Gastrocnemius medialis (tissue), 4 donors: ENCODE data around the gene SLC25A17. TPM values are rescaled to one million over a fixed set of nuclear protein-coding genes. Genes with fewer than 3 reads are reported as not detected.
"Not testable (repeated sequence)": the region's sequence is repeated elsewhere in the genome, so short reads cannot be mapped to it uniquely, and the experiment has no call there.

Source experiments
- ATAC-seq, 2 donors: fragments of 150-250 bp; one replicate each; pipeline ENCODE4 v1.9.1; 2016
- DNase-seq, 2 donors: peaks; one replicate each; pipeline ENCODE4 v3.0.0-alpha.2; 2019
- H3K27ac ChIP-seq, 4 donors: fragments of 200-600 bp; sonication (generic); 1 replicate in 1 of 4; 2 replicates in 3 of 4; pipeline ENCODE4 v1.5.1; 2016 to 2018; ENCODE audit warnings: mild to moderate bottlenecking in 2 of 4, moderate library complexity in 1 of 4
- H3K27me3 ChIP-seq, 3 donors: fragments of 200-600 bp; sonication (generic) in 2 of 3; 1 replicate in 1 of 3; 2 replicates in 2 of 3; pipeline versions ENCODE4 v1.5.1 to v1.6.0; 2016 to 2019; ENCODE audit warnings: mild to moderate bottlenecking in 1 of 3, moderate library complexity in 1 of 3
- H3K36me3 ChIP-seq, 2 donors: fragments of 200-600 bp; sonication (generic) in 1 of 2; one replicate each; pipeline ENCODE4 v1.5.1; 2017 to 2018
- H3K4me1 ChIP-seq, 2 donors: fragments of 200-600 bp; sonication (generic) in 1 of 2; one replicate each; pipeline ENCODE4 v1.5.1; 2016 to 2017; ENCODE audit warnings: mild to moderate bottlenecking in 2 of 2
- H3K4me3 ChIP-seq, 4 donors: fragments of 200-600 bp; sonication (generic) in 3 of 4; 1 replicate in 1 of 4; 2 replicates in 3 of 4; pipeline ENCODE4 v1.5.1; 2016 to 2019; ENCODE audit warnings: mild to moderate bottlenecking in 2 of 4
- H3K9me3 ChIP-seq, 3 donors: fragments of 200-600 bp; sonication (generic) in 2 of 3; 1 replicate in 1 of 3; 2 replicates in 2 of 3; pipeline ENCODE4 v1.5.1; 2016 to 2019
- POLR2A ChIP-seq, 2 donors: fragments of 450-650 bp; IDR thresholded peaks; one replicate each; pipeline ENCODE4 v1.6.1; 2017; ENCODE audit warnings: antibody characterized with exemption in 2 of 2, mild to moderate bottlenecking in 2 of 2, moderate library complexity in 2 of 2
- in situ Hi-C, 4 donors: fragments of 200-750 bp; cut with MboI; loops; one replicate each; pipeline versions ENCODE4 v1.15.0 to v1.8.0; 2017; ENCODE audit warnings: low sequenced_read_pairs in 4 of 4
- intact Hi-C: fragments of 100-400 bp; cut with DNase I; formaldehyde crosslinking; loops from one replicate; pipeline ENCODE4 v1.15.1; 2023; ENCODE audit warnings: low total_unique reads
- total RNA-seq, 4 donors: library from RNA; depleted of rRNA; stranded (reverse); fragments of >200 nt; gene quantifications; one replicate each; pipeline versions ENCODE4 v1.1.0 to v1.2.3, GENCODE V29; 2016
- TF ChIP-seq, protein P1 (sequence below), 5 experiments: fragments of 450-650 bp in 3 of 5; fragments of 200-600 bp in 2 of 5; sonication (generic) in 2 of 5; IDR thresholded peaks in 4 of 5; conservative IDR thresholded peaks in 1 of 5; 1 replicate in 4 of 5; 2 replicates in 1 of 5; pipeline ENCODE4 v1.5.1; 2016 to 2019; ENCODE audit warnings: antibody characterized with exemption in 5 of 5, mild to moderate bottlenecking in 3 of 5, moderate library complexity in 3 of 5

The SLC25A17 gene
- total RNA-seq, 4 donors from 2014 or later = 2.6 to 12.2 (median 3.8) TPM

DNA sequence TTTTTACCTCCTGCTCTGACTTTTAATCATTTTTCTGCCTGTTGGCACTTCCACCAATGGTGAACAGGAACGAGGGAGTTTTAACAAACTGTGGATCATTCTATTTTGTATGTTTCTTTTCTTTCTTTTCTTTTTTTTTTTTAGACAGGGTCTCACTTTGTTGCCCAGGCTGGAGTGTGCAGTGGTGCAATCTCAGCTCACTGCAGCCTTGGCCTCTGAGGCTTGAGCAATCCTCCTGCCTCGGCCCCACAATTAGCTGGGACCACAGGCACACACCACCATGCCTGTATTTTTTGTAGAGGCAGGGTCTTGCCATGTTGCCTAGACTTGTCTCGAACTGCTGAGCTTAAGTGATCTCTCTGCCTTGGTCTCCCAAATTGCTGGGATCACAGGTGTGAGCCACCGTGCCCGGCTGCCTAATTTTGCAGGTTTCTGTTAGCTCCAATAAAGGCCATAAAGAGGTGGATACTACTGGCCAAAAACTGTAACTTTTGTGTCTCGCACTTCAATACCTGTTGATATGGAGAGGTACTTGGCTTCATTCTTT, 59.8 kb downstream of the SLC25A17 start:
- no peak for DNase-seq
- H3K9me3 ChIP-seq = no peaks in the 10 kb centered on the region
- TF ChIP-seq, protein P1, sequence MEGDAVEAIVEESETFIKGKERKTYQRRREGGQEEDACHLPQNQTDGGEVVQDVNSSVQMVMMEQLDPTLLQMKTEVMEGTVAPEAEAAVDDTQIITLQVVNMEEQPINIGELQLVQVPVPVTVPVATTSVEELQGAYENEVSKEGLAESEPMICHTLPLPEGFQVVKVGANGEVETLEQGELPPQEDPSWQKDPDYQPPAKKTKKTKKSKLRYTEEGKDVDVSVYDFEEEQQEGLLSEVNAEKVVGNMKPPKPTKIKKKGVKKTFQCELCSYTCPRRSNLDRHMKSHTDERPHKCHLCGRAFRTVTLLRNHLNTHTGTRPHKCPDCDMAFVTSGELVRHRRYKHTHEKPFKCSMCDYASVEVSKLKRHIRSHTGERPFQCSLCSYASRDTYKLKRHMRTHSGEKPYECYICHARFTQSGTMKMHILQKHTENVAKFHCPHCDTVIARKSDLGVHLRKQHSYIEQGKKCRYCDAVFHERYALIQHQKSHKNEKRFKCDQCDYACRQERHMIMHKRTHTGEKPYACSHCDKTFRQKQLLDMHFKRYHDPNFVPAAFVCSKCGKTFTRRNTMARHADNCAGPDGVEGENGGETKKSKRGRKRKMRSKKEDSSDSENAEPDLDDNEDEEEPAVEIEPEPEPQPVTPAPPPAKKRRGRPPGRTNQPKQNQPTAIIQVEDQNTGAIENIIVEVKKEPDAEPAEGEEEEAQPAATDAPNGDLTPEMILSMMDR (IDR thresholded peaks at IDR 0.05 in 4 of 5, conservative IDR thresholded peaks at IDR 0.05 in 1 of 5) = no peak
- TF ChIP-seq POLR2A (IDR thresholded peaks at IDR 0.05) = no peak
- no peaks in the 10 kb centered on the region for H3K4me1 ChIP-seq
- no peaks in the 10 kb centered on the region for H3K36me3 ChIP-seq
- H3K27ac ChIP-seq = no peak overlapping the region
- H3K4me3 ChIP-seq = no peak overlapping the region
- in situ Hi-C loops (no loop called here), intact Hi-C loops (loop anchor here (10.0 kb wide), 1 partner anchor 75 kb away; no protein-coding TSS in a partner anchor)
- no peak for ATAC-seq
- no peaks in the 10 kb centered on the region for H3K27me3 ChIP-seq

DNA sequence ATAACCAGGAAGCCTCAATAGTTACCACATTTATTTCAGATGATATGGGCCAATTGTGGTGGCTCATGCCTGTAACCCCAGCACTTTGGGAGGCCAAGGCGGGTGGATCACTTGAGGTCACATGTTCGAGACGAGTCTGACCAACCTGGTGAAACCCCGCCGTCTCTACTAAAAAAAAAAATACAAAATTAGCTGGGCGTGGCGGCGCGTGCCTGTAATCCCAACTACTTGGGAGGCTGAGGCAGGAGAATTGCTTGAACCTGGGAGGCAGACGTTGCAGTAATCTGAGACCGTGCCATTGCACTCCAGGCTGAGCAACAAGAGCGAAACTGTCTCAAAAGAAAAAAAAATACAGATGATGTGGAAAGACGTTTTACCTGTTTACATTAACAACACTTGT, 60.3 kb downstream of the SLC25A17 start:
- in situ Hi-C loops, H3K36me3 ChIP-seq: not testable (repeated sequence)
- intact Hi-C loops = loop anchor here (10.0 kb wide), 1 partner anchor 74 kb away; no protein-coding TSS in a partner anchor

DNA sequence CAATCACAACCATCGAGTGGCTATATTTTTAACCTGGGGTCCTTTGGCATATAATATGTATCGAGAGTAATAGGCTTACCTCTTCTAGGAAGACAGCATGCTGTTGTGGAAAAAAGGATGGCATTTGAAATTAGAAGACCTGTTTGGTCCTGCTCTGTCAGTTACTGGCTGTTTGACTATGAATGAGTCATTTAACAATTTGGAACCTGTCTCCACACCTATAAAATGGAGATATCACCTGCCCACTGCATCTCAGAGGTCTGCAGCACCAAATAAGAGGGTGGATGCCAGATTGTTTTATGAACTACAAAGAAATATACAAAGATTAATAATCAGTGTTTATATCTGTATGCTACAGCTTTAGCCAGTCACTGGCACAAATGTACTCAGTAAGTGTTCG, 60.8 kb downstream of the SLC25A17 start:
- Histone ChIP-seq H3K4me3 (no peak overlapping the region), H3K27ac (no peak overlapping the region), H3K4me1 (no peaks in the 10 kb centered on the region), H3K36me3 (no peaks in the 10 kb centered on the region), H3K9me3 (no peaks in the 10 kb centered on the region), H3K27me3 (no peaks in the 10 kb centered on the region)
- in situ Hi-C loops = no loop called here
- no peak for TF ChIP-seq POLR2A (IDR thresholded peaks at IDR 0.05)
- TF ChIP-seq, protein P1 (IDR thresholded peaks at IDR 0.05 in 4 of 5, conservative IDR thresholded peaks at IDR 0.05 in 1 of 5) = no peak
- DNase-seq (no peak), ATAC-seq (no peak)
- intact Hi-C loops = loop anchor here (10.0 kb wide), 1 partner anchor 74 kb away; no protein-coding TSS in a partner anchor

More for the DNA sequence above, 60.3 kb downstream of the SLC25A17 start:
- H3K4me3 ChIP-seq, H3K9me3 ChIP-seq, H3K4me1 ChIP-seq, ATAC-seq, H3K27me3 ChIP-seq, DNase-seq, H3K27ac ChIP-seq: not testable (repeated sequence)

DNA sequence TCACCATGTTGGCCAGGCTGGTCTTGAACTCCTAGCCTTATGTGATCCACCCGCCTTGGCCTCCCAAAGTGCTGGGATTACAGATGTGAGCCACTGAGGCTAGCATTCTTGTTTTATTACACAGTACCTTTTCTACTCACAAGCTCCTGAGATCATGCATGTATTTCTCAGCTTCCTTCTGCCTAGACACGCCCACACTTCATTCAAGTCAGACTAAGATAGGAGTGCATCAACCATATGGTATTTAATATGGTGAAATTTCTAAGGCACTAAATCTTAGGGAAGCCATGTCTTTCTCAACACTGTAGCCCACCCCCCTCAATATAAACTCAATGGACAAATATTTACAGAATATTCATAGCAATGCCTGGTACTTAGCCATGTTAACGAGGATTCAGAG, 62.1 kb downstream of the SLC25A17 start:
- H3K4me1 ChIP-seq = no peaks in the 10 kb centered on the region
- H3K27me3 ChIP-seq = no peaks in the 10 kb centered on the region
- no peak for DNase-seq
- H3K4me3 ChIP-seq = no peak overlapping the region
- intact Hi-C loops = loop anchor here (10.0 kb wide), 1 partner anchor 72 kb away; no protein-coding TSS in a partner anchor
- H3K27ac ChIP-seq = no peak overlapping the region
- H3K36me3 ChIP-seq = no peaks in the 10 kb centered on the region
- no peak for ATAC-seq
- H3K9me3 ChIP-seq = no peaks in the 10 kb centered on the region
- in situ Hi-C loops = no loop called here
- TF ChIP-seq POLR2A (IDR thresholded peaks at IDR 0.05) = no peak

DNA sequence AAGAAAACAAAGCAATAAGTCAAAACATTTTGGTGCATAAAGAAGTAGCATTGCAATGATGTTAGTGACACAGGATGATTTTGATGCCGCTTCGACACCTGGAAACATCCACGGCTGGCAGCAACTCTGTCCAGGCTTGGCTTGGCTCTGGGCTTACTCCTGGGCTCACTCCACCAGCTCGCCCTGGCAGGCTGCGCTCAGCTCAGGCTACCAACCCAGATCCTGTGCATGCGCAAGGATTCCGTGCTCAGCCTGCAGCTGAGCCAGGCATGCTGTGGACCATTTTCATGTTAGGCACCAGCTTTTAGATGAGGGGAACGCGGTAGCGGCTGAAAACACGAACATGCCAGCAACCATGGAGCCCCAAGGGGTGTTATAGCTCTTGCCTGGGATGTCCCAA, 66.0 kb downstream of the SLC25A17 start:
- Histone ChIP-seq H3K4me3 (no peak overlapping the region), H3K36me3 (no peaks in the 10 kb centered on the region), H3K9me3 (no peaks in the 10 kb centered on the region), H3K27ac (no peak overlapping the region), H3K4me1 (no peaks in the 10 kb centered on the region), H3K27me3 (no peaks in the 10 kb centered on the region)
- no peak for TF ChIP-seq POLR2A (IDR thresholded peaks at IDR 0.05)
- TF ChIP-seq, protein P1 (IDR thresholded peaks at IDR 0.05 in 4 of 5, conservative IDR thresholded peaks at IDR 0.05 in 1 of 5) = no peak
- in situ Hi-C loops (no loop called here), intact Hi-C loops (loop anchor here (10.0 kb wide), 1 partner anchor 68 kb away; no protein-coding TSS in a partner anchor)
- DNase-seq (no peak), ATAC-seq (no peak)
